Neuron (in vitro differentiated cells): Measurements from ENCODE around the gene ENTPD1.

ENCODE experiments used
- H2AFZ ChIP-seq: one replicate; pipeline ENCODE4 v1.6.1; 2013; ENCODE audit warnings: low read depth, mild to moderate bottlenecking, inconsistent platforms, low read length, moderate library complexity
- H3K27me3 ChIP-seq: one replicate; pipeline ENCODE4 v1.6.1; 2013; ENCODE audit warnings: low read length; ENCODE audit not compliant: insufficient read depth
- H3K36me3 ChIP-seq: one replicate; pipeline ENCODE4 v1.6.1; 2013; ENCODE audit warnings: low read length; ENCODE audit not compliant: insufficient read depth
- H3K4me1 ChIP-seq: one replicate; pipeline ENCODE4 v1.6.1; 2013; ENCODE audit warnings: low read length; ENCODE audit not compliant: insufficient read depth
- H3K4me3 ChIP-seq: 2 replicates; pipeline ENCODE4 v1.5.1; 2013; ENCODE audit warnings: mild to moderate bottlenecking, low read length, moderate library complexity
- H3K9me3 ChIP-seq: one replicate; pipeline ENCODE4 v1.6.1; 2013; ENCODE audit warnings: low read length

ENTPD1 gene

GRCh38 chr10:95834406-95834805 lies 78.4 kb downstream of the ENTPD1 start:
- Histone ChIP-seq H3K4me1 (peaks cover 8% of the 10 kb centered on the region), H3K9me3 (no peaks in the 10 kb centered on the region)

DNA sequence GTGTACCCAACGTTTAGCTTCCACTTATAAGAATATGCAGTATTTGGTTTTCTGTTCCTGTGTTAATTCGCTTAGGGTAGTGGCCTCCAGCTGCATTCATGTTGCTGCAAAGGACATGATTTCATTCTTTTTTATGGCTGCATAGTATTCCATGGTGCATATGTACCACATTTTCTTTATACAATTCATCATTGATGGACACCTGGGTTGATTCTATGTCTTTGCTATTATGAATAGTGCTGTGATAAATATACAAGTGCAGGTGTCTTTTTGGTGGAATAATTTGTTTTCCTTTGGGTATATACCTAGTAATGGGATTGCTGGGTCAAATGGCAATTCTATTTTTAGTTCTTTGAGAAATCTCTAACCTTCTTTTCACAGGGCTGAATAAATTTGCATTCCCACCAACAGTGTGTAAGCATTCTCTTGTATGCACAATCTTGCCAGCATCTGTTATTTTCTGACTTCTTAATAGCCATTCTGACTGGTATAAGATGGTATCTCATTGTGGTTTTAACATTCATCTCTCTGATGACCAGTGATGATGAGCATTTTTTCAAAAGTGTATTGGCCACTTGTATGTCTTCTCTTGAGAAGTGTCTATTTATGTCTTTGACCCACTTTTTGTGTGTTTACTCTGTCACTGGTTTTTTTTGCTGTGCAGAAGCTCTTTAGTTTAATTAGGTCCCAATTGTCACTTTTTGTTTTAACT lies 79.3 kb downstream of the ENTPD1 start:
- Histone ChIP-seq H3K36me3 (no peaks in the 10 kb centered on the region), H2AFZ (no peak overlapping the region), H3K4me1 (peaks cover 8% of the 10 kb centered on the region), H3K27me3 (peaks cover 6% of the 10 kb centered on the region), H3K4me3 (no peak overlapping the region), H3K9me3 (no peaks in the 10 kb centered on the region)

More at GRCh38 chr10:95834406-95834805, 78.4 kb downstream of the ENTPD1 start:
- Histone ChIP-seq H3K27me3 (peaks cover 6% of the 10 kb centered on the region), H2AFZ (no peak overlapping the region), H3K36me3 (no peaks in the 10 kb centered on the region), H3K4me3 (no peak overlapping the region)

GRCh38 chr10:95835911-95836310 lies 79.9 kb downstream of the ENTPD1 start:
- Histone ChIP-seq H3K4me3 (no peak overlapping the region), H2AFZ (no peak overlapping the region), H3K9me3 (no peaks in the 10 kb centered on the region), H3K36me3 (no peaks in the 10 kb centered on the region), H3K27me3 (peaks cover 4% of the 10 kb centered on the region), H3K4me1 (peaks cover 8% of the 10 kb centered on the region)

DNA sequence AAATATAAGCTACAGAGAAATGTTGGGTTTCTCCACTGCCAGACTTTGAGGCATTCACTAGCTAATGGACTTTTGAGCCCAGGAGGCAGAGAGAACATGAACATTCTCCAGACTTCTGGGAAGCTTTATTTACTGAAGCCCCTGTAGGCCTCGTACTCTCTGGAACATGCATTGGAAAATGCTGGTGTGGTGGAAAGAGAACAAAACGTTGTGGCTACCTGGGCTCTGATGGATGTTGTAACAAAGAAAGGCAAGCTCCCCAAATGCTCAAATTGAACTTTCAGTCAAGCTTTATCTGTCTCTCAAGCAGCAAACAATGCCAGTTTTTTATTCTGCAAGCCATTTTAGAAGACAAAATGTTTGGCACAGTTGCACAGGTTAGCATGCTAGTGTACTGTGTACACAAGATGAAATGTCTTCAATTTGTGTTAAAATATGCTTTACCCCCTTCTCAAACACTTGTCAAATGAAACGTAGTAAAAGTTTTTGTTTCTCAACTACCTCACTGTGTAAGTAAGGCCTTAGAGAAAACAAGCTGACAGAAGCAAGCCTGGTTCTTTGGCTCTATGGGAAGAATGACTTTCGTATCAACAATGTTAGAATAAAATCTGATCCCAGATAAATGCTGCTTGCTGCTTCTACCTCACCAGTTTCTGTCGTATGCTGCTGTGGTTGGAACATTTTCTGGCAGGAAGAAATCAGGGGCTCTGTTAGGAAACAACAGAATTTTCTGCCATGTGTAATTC lies 80.8 kb downstream of the ENTPD1 start:
- no peak overlapping the region for H2AFZ ChIP-seq
- no peak overlapping the region for H3K4me3 ChIP-seq
- no peaks in the 10 kb centered on the region for H3K9me3 ChIP-seq
- H3K27me3 ChIP-seq = no peaks in the 10 kb centered on the region
- peaks cover 8% of the 10 kb centered on the region for H3K4me1 ChIP-seq
- no peaks in the 10 kb centered on the region for H3K36me3 ChIP-seq

DNA sequence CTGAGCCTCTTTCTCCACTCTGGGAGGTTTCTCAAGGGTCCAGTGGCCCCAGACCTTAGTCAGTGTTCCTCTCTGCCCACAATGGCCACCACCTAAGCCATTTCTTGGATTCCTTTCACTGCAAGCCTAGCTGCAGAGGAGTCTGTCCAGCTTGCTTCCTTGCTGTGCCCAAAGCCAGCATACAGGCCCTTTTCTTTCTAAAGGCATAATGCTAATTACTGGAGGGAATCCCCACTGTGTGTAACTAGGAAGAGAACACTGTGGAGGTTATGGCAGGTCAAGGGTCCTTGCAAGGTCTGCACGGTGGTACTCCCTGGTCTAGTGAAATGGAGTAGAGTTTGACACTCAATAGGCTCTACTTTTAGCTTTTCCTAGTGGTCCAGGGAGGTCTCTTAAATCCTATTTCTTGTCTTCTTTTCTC lies 81.4 kb downstream of the ENTPD1 start:
- Histone ChIP-seq H3K4me1 (peaks cover 8% of the 10 kb centered on the region), H3K9me3 (no peaks in the 10 kb centered on the region), H3K36me3 (no peaks in the 10 kb centered on the region), H3K4me3 (no peak overlapping the region), H3K27me3 (no peaks in the 10 kb centered on the region), H2AFZ (no peak overlapping the region)

DNA sequence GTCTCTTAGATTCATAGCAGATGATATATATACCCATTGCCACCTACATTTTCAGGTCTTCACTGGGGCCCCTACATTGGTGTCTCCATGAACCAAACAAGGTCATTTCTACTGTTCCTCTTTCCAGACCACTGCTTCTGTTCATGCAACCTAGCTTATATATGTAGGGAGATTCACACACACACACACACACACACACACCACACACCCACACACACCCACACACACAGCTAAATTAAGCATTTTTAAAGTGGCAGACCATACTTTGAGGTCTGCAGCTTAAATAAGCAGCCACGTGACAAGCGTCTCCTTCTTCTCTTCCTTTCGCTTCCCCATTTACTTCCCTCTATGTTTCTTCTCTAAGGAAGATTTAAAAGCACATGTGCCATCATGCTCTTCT lies 81.8 kb downstream of the ENTPD1 start:
- Histone ChIP-seq H3K4me3 (no peak overlapping the region), H3K36me3 (no peaks in the 10 kb centered on the region), H3K9me3 (no peaks in the 10 kb centered on the region), H3K4me1 (peaks cover 8% of the 10 kb centered on the region), H2AFZ (no peak overlapping the region), H3K27me3 (no peaks in the 10 kb centered on the region)

DNA sequence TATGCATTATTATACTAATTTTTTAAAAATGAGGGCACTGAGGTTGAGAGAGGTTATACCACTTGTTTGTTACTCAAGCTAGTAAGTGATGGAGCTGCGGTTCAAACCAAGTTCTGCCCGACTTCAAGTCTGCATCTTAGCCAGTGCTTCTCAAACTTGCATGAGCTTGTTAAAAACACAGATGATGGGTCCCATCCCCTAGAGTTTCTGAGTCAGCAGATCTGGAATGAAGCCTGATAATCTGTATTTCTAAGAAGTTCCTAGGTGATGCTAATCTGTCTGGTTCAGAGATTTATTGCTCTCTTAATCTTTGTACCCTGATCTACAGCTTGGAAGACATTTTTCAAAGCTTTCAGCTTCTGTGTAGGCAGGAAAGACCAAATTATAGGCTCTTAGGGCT lies 84.2 kb downstream of the ENTPD1 start:
- no peak overlapping the region for H3K4me3 ChIP-seq
- peaks cover 8% of the 10 kb centered on the region for H3K4me1 ChIP-seq
- no peaks in the 10 kb centered on the region for H3K36me3 ChIP-seq
- no peaks in the 10 kb centered on the region for H3K27me3 ChIP-seq
- no peaks in the 10 kb centered on the region for H3K9me3 ChIP-seq
- H2AFZ ChIP-seq = no peak overlapping the region

DNA sequence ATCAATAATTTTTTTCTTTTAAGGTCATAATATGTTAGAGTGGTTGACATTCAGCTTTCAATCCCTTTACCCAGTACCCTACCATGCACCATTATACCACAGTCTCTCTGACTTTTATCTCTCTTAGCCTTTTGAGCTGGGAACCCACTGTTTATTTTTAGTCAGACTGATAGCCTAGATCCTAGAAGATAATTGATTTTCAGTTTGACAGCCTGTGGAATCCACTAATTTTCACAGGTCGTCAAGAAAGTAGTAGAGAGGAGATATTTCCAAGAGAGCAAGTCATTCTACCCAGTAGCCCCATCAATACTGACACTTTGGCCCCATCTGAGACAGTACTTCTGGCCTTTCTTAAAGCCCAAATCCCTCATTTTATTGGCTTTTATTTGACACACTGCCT lies 84.7 kb downstream of the ENTPD1 start:
- no peaks in the 10 kb centered on the region for H3K36me3 ChIP-seq
- H3K4me3 ChIP-seq = no peak overlapping the region
- H3K27me3 ChIP-seq = no peaks in the 10 kb centered on the region
- H3K4me1 ChIP-seq = peaks cover 8% of the 10 kb centered on the region
- H2AFZ ChIP-seq = no peak overlapping the region
- H3K9me3 ChIP-seq = no peaks in the 10 kb centered on the region

- no peak overlapping the region for H3K4me3 ChIP-seq
- no peaks in the 10 kb centered on the region for H3K27me3 ChIP-seq
- H3K4me1 ChIP-seq = peaks cover 7% of the 10 kb centered on the region
- no peaks in the 10 kb centered on the region for H3K9me3 ChIP-seq
- H2AFZ ChIP-seq = no peak overlapping the region
- H3K36me3 ChIP-seq = no peaks in the 10 kb centered on the region
Observed at GRCh38 chr10:95841661-95842498, 85.9 kb downstream of the ENTPD1 start.

DNA sequence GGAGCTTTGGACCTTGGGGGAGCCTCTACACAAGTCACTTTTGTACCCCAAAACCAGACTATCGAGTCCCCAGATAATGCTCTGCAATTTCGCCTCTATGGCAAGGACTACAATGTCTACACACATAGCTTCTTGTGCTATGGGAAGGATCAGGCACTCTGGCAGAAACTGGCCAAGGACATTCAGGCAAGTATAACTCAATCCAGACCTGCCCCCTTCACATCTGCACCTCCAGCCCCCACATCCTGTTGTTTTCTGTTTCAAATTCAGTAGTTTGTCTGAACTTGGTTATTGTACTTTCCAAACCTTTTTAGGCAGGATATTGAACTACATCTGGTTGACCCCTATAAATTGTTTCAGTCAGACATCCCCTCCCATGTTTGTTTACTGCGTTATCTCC lies 89.4 kb downstream of the ENTPD1 start:
- H3K9me3 ChIP-seq = no peaks in the 10 kb centered on the region
- H3K4me1 ChIP-seq = no peaks in the 10 kb centered on the region
- no peak overlapping the region for H3K4me3 ChIP-seq
- H3K27me3 ChIP-seq = no peaks in the 10 kb centered on the region
- H3K36me3 ChIP-seq = no peaks in the 10 kb centered on the region
- no peak overlapping the region for H2AFZ ChIP-seq

DNA sequence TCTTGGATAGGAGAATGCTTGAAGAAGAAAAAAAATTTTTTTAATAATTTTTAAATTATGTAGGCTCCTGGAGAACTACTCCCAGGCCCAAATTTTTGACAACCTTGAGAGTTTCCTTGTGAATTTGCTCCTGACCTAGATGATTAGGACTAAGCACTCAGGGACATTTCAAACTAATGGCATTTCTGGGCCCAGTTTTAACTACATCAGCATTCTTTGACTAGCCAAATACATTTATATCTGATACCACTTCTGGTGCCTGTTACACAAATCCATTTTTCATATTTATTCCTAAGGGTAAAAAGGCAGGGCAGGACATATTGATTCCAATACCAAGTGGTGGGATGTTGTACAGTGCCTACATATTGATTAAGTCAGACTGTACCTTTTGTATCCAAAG lies 91.0 kb downstream of the ENTPD1 start:
- no peaks in the 10 kb centered on the region for H3K4me1 ChIP-seq

GRCh38 chr10:95848841-95849240 lies 92.9 kb downstream of the ENTPD1 start:
- Histone ChIP-seq H3K36me3 (no peaks in the 10 kb centered on the region), H3K4me3 (no peak overlapping the region), H3K9me3 (no peaks in the 10 kb centered on the region), H2AFZ (no peak overlapping the region), H3K27me3 (no peaks in the 10 kb centered on the region), H3K4me1 (no peaks in the 10 kb centered on the region)

More for the DNA sequence above, 91.0 kb downstream of the ENTPD1 start:
- Histone ChIP-seq H3K9me3 (no peaks in the 10 kb centered on the region), H3K36me3 (no peaks in the 10 kb centered on the region), H2AFZ (no peak overlapping the region), H3K27me3 (no peaks in the 10 kb centered on the region), H3K4me3 (no peak overlapping the region)

DNA sequence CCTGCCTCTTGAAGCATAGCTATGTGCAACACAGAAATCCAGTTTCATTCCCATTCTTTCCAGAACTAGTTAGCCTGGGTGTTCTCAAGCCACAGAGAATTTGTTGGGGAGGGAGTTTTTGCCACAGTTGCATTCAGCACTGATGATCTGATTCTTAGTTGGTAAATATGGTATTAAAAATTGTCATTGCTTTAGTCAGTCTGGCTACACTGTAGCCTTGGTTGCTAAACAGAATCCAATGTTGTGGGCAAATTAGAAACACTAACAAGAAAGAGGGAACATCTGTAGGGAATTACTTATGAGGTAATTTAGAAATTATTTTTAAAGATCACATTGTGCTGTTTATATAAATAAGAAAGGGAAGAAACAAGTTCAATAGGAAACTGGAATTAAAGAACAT lies 94.8 kb downstream of the ENTPD1 start:
- H3K36me3 ChIP-seq = no peaks in the 10 kb centered on the region
- no peaks in the 10 kb centered on the region for H3K4me1 ChIP-seq
- H2AFZ ChIP-seq = no peak overlapping the region
- no peak overlapping the region for H3K4me3 ChIP-seq
- H3K27me3 ChIP-seq = no peaks in the 10 kb centered on the region
- H3K9me3 ChIP-seq = no peaks in the 10 kb centered on the region
